Spleen (tissue), 11 donors: Measurements from ENCODE around the gene DBH. TPM values are rescaled to one million over a fixed set of nuclear protein-coding genes. Genes with fewer than 3 reads are reported as not detected.

Source experiments
- DNase-seq: peaks from one replicate; pipeline ENCODE4 v3.0.0-alpha.2; 2020
- H3K27ac ChIP-seq, 8 donors: fragments of 200-600 bp; sonication (generic) in 7 of 8; 1 replicate in 4 of 8; 2 replicates in 4 of 8; pipeline versions ENCODE4 v1.5.0 to v1.8.0; 2016 to 2021; ENCODE audit warnings: inconsistent platforms in 4 of 8, mild to moderate bottlenecking in 4 of 8, moderate library complexity in 1 of 8
- H3K27me3 ChIP-seq, 7 donors: fragments of 200-600 bp; sonication (generic) in 6 of 7; replicated peaks in 1 of 7; 1 replicate in 4 of 7; 2 replicates in 3 of 7; pipeline versions ENCODE4 v1.5.0 to v1.8.0; 2016 to 2021; ENCODE audit warnings: inconsistent platforms in 3 of 7, mild to moderate bottlenecking in 1 of 7
- H3K36me3 ChIP-seq, 6 donors: fragments of 200-600 bp; sonication (generic) in 5 of 6; 1 replicate in 4 of 6; 2 replicates in 2 of 6; pipeline versions ENCODE4 v1.5.0 to v1.8.0; 2016 to 2021; ENCODE audit warnings: inconsistent platforms in 2 of 6
- H3K4me1 ChIP-seq, 6 donors: fragments of 200-600 bp; sonication (generic) in 5 of 6; 1 replicate in 3 of 6; 2 replicates in 3 of 6; pipeline versions ENCODE4 v1.5.0 to v1.8.0; 2016 to 2021; ENCODE audit warnings: inconsistent platforms in 3 of 6
- H3K4me3 ChIP-seq, 8 donors: fragments of 200-600 bp; sonication (generic) in 7 of 8; 1 replicate in 4 of 8; 2 replicates in 4 of 8; pipeline versions ENCODE4 v1.5.0 to v1.8.0; 2016 to 2021; ENCODE audit warnings: inconsistent platforms in 4 of 8, mild to moderate bottlenecking in 4 of 8, moderate library complexity in 2 of 8
- H3K9me3 ChIP-seq, 8 donors: fragments of 200-600 bp; sonication (generic) in 7 of 8; 1 replicate in 4 of 8; 2 replicates in 4 of 8; pipeline versions ENCODE4 v1.5.0 to v1.8.0; 2016 to 2021; ENCODE audit warnings: inconsistent platforms in 4 of 8
- CTCF ChIP-seq, 11 experiments: fragments of 200-600 bp in 7 of 11; fragments of 450-650 bp in 4 of 11; sonication (generic) in 4 of 11; IDR thresholded peaks in 8 of 11; conservative IDR thresholded peaks in 3 of 11; 1 replicate in 7 of 11; 2 replicates in 4 of 11; pipeline versions ENCODE4 v1.4.0 to v1.8.0; 2016 to 2021; ENCODE audit warnings: antibody characterized with exemption in 11 of 11, inconsistent platforms in 4 of 11, mild to moderate bottlenecking in 1 of 11
- POLR2A ChIP-seq, 3 donors: fragments of 450-650 bp; IDR thresholded peaks; one replicate each; pipeline ENCODE4 v1.5.1; 2017; ENCODE audit warnings: antibody characterized with exemption in 3 of 3, mild to moderate bottlenecking in 1 of 3
- POLR2AphosphoS5 ChIP-seq, 3 donors: sonication (generic); formaldehyde crosslinking; IDR thresholded peaks; one replicate each; pipeline ENCODE4 v1.5.1; 2017; ENCODE audit warnings: antibody characterized with exemption in 3 of 3
- WGBS, 5 donors: extraction: QIAGEN DNeasy Blood & Tissue Kit in 3 of 5; methylation state at CpG; one replicate each; pipeline versions ENCODE4 v1.1.5 to v1.1.7; 2013 to 2018; 5-methylcytosine and 5-hydroxymethylcytosine counted together
- intact Hi-C: fragments of 100-400 bp; cut with DNase I; formaldehyde crosslinking; loops from one replicate; pipeline ENCODE4 v1.15.0; 2023; ENCODE audit warnings: low total_unique reads
- polyA plus RNA-seq, 3 donors: library from polyadenylated mRNA; stranded (reverse); fragments of 200-250 nt; gene quantifications; one replicate each; pipeline ENCODE4 v1.2.1, GENCODE V29; 2013
- total RNA-seq, 7 donors: library from RNA; depleted of rRNA in 3 of 7; stranded (reverse); fragments of >200 nt in 3 of 7; fragmentation: NEBNext Ultra II Directional in 4 of 7; extraction: Animal tissue kit (Norgen Biotek cat#: 25700) in 4 of 7; gene quantifications; one replicate each; pipeline versions ENCODE4 v1.1.0 to v1.2.1, GENCODE V29; 2016 to 2021
- donor health status: healthy with polysubstance abuse.
- donor health status: DM: no; HTN: no; CAD: no; lungs with moderate emphysema.
- donor health status: DM: no; HTN: no; CAD: no.
- donor health status: Bipolar disorder and iron deficiency.
- donor health status: healthy.
- donor health status: DM: no; HTN: no; CAD: no.
- donor health status: DM: yes; HTN: yes; CAD: no.

The DBH gene
- total and polyA plus RNA-seq, 10 donors, result 0.03 to 1.2 (median 0.32) TPM; not detected in 2

DNA sequence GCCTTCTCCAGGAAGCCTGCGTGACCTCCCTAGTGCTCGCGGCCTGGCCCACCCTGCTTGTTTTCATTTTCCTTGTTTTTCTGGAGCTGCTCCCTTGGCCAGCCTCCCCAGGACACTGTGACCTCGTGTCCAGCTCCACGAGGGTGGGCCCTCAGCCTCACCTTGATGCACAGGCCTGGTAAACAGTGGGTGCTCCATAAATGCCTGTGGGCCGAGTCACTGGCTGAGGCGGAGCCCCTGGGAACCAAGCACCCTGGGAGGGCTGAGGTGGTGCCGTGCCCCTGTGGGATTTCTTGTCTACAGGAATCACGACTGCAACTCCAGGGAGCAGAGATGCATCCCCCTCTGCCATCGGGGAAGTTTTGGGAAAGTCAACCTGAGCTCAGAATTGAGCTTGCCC, 44.2 kb upstream of the DBH start:
- H3K27ac ChIP-seq, result no peak overlapping the region
- peaks cover 0 to 48% (median 4%) of the 10 kb centered on the region in 7 donors for H3K27me3 ChIP-seq
- H3K9me3 ChIP-seq, result peaks cover 0 to 13% (median 9%) of the 10 kb centered on the region in 8 donors
- DNase-seq, result no peak
- WGBS, 5 donors, result 69 to 81% (median 77%) methylated on average over 9 to 10 of the region's 10 CpGs
- H3K4me3 ChIP-seq, result no peak overlapping the region
- intact Hi-C loops, result no loop called here
- no peaks in the 10 kb centered on the region for H3K4me1 ChIP-seq
- no peak for TF ChIP-seq POLR2AphosphoS5 (IDR thresholded peaks at IDR 0.05)
- no peaks in the 10 kb centered on the region for H3K36me3 ChIP-seq

DNA sequence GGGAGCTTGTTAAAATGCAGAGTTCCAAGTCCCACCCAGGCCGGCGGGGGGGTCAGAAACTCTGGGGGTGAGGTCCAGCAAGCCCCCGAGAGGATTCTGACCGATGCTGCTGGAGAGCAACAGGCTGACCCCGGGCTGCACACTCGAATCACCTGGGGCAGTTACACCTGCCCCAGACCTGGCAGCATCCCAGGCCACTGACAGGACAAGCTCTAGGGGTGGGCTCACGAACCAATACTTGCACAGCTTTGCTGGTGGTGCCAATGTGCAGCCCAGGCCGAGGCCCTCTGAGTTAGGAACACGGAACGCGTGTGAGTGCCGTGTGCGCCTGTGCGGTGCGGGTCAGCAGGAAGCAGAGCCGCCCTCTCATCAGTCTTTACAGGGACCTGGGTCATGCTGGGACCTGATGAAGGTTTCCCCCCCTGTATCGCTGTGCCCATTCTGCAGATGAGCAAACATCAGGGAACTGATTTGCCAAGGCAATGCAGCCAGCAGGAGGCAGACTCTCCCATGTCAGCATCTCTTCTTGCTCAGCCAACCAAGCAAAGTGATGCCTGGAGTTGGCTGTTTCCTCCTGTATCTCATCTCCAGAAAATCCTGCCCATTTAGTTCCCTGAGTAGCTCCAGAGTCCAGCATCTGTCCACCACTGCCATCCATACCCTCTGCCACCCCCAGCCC, 43.3 kb upstream of the DBH start:
- no peak overlapping the region for H3K4me3 ChIP-seq
- DNase-seq, result no peak
- H3K27me3 ChIP-seq, result peaks cover 0 to 43% (median 0%) of the 10 kb centered on the region in 7 donors
- H3K36me3 ChIP-seq, result no peaks in the 10 kb centered on the region
- peaks cover 0 to 21% (median 18%) of the 10 kb centered on the region in 8 donors for H3K9me3 ChIP-seq
- H3K4me1 ChIP-seq, result no peaks in the 10 kb centered on the region
- H3K27ac ChIP-seq, result no peak overlapping the region
- 78 to 92% (median 85%) methylated on average over 11 to 17 of the region's 17 CpGs for WGBS, 5 donors
- intact Hi-C loops, result no loop called here
- TF ChIP-seq POLR2A (IDR thresholded peaks at IDR 0.05) (no peak), POLR2AphosphoS5 (IDR thresholded peaks at IDR 0.05) (no peak), CTCF (IDR thresholded peaks at IDR 0.05 in 8 of 11, conservative IDR thresholded peaks at IDR 0.05 in 3 of 11) (no peak)

DNA sequence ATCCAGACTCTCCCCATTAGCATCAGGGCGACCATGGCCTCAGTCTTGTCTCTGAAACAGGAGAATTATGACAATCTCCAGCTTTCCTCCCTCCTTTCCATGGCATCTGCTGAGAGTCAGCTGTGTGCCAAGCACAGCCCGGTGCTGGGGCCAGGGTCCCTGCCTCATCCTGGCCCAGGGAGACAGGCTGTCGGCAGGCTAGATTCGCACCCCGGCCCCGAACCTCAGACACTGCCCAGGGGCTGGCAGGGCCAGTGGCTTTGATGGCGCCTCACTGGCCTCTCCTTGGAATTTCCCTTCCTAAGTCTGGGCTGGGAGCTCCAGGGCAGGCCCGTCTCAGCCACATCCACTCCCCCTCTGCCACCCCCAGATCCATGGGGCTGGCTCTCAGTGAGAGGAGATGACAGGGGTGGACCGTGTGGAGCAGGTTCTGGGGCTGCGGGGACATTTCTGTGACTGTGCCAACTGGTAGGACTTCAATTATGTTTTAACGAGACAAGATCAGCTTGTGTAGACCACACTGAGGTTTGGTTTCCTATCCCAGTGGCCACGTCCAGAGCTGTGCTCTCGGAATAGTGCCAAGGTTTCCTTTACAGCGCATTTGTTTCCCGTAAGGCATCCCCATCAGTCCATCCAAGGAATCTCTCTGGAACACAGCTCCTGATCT, 42.4 kb upstream of the DBH start:
- intact Hi-C loops, result no loop called here
- WGBS, 5 donors, result 67 to 82% (median 80%) methylated on average over 15 of the region's 15 CpGs

DNA sequence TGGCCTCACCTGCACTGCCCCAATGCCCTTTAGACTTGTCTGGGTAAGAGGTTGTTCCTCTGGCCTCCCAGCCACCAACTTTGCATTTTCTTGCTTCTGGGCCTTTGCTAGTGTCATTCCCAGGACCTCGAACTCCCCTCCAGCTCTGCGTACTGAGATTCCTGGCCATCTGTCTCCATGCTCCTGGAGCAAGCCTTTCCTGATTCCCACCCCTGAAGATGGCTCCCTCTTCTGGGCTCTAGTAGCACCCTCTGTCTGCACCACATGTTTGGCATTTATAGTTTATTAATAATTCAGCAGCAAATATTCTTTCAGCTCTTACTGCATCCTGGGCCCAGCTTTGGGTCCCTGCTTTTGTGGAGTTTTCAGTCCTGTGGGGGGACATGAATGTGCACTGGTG, 41.9 kb upstream of the DBH start:
- H3K9me3 ChIP-seq, result peaks cover 0 to 35% (median 31%) of the 10 kb centered on the region in 8 donors
- TF ChIP-seq CTCF (IDR thresholded peaks at IDR 0.05 in 8 of 11, conservative IDR thresholded peaks at IDR 0.05 in 3 of 11), result no peak
- TF ChIP-seq POLR2AphosphoS5 (IDR thresholded peaks at IDR 0.05), result no peak
- TF ChIP-seq POLR2A (IDR thresholded peaks at IDR 0.05), result no peak
- no peak overlapping the region for H3K4me3 ChIP-seq
- no peak for DNase-seq
- intact Hi-C loops, result no loop called here
- H3K27me3 ChIP-seq, result peaks cover 0 to 43% (median 0%) of the 10 kb centered on the region in 7 donors
- no peaks in the 10 kb centered on the region for H3K4me1 ChIP-seq
- WGBS, 5 donors, result 88 to 96% (median 95%) methylated on average over 2 of the region's 2 CpGs
- no peak overlapping the region for H3K27ac ChIP-seq
- H3K36me3 ChIP-seq, result no peaks in the 10 kb centered on the region

More for the DNA sequence above, 42.4 kb upstream of the DBH start:
- H3K9me3 ChIP-seq, result peaks cover 0 to 30% (median 26%) of the 10 kb centered on the region in 8 donors
- H3K27me3 ChIP-seq, result peaks cover 0 to 43% (median 0%) of the 10 kb centered on the region in 7 donors
- DNase-seq, result no peak
- no peaks in the 10 kb centered on the region for H3K4me1 ChIP-seq
- no peak for TF ChIP-seq POLR2A (IDR thresholded peaks at IDR 0.05)
- TF ChIP-seq CTCF (IDR thresholded peaks at IDR 0.05 in 8 of 11, conservative IDR thresholded peaks at IDR 0.05 in 3 of 11), result no peak
- no peak for TF ChIP-seq POLR2AphosphoS5 (IDR thresholded peaks at IDR 0.05)
- H3K36me3 ChIP-seq, result no peaks in the 10 kb centered on the region
- H3K27ac ChIP-seq, result no peak overlapping the region
- no peak overlapping the region for H3K4me3 ChIP-seq
